Measurements from ENCODE around the gene KCNIP3. TPM values are rescaled to one million over a fixed set of nuclear protein-coding genes. Genes with fewer than 3 reads are reported as not detected.

KCNIP3 gene
- total and polyA plus RNA-seq, 4 donors = 0.26 to 1.1 (median 0.62) TPM

- peaks cover 0 to 3% (median 0%) of the 10 kb centered on the region in 4 donors for H3K4me1 ChIP-seq (ENCODE audit: control insufficient read depth in 4 of 4, insufficient read depth in 4 of 4, low read length in 3 of 4)
- H3K9ac ChIP-seq (ENCODE audit: low read depth in 1 of 2, low read length in 2 of 2) = no peak overlapping the region
- H3K27ac ChIP-seq (ENCODE audit: low read depth in 1 of 2, low read length in 2 of 2) = no peak overlapping the region
- no peaks in the 10 kb centered on the region for H3K9me3 ChIP-seq (ENCODE audit: control insufficient read depth in 4 of 4, low read length in 3 of 4)
- no peak for DNase-seq (ENCODE audit: low spot score)
- TF ChIP-seq REST (IDR thresholded peaks at IDR 0.05) = no peak
- TF ChIP-seq RXRA (IDR thresholded peaks at IDR 0.05) = no peak
- no peak for TF ChIP-seq NR2F2 (IDR thresholded peaks at IDR 0.05)
- TF ChIP-seq HNF4G (IDR thresholded peaks at IDR 0.05) = no peak
- TF ChIP-seq, protein P1, sequence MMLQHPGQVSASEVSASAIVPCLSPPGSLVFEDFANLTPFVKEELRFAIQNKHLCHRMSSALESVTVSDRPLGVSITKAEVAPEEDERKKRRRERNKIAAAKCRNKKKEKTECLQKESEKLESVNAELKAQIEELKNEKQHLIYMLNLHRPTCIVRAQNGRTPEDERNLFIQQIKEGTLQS (IDR thresholded peaks at IDR 0.05) = no peak
- TF ChIP-seq, protein P2, sequence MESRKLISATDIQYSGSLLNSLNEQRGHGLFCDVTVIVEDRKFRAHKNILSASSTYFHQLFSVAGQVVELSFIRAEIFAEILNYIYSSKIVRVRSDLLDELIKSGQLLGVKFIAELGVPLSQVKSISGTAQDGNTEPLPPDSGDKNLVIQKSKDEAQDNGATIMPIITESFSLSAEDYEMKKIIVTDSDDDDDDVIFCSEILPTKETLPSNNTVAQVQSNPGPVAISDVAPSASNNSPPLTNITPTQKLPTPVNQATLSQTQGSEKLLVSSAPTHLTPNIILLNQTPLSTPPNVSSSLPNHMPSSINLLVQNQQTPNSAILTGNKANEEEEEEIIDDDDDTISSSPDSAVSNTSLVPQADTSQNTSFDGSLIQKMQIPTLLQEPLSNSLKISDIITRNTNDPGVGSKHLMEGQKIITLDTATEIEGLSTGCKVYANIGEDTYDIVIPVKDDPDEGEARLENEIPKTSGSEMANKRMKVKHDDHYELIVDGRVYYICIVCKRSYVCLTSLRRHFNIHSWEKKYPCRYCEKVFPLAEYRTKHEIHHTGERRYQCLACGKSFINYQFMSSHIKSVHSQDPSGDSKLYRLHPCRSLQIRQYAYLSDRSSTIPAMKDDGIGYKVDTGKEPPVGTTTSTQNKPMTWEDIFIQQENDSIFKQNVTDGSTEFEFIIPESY (IDR thresholded peaks at IDR 0.05) = no peak
- no peak for TF ChIP-seq YY1 (IDR thresholded peaks at IDR 0.05)
- no peak for TF ChIP-seq TAF1 (conservative IDR thresholded peaks at IDR 0.05)
- no peak for TF ChIP-seq FOXA1 (IDR thresholded peaks at IDR 0.05)
- TF ChIP-seq EGR1 (IDR thresholded peaks at IDR 0.05; ENCODE audit: low read depth in 2 of 2) = no peak
- TF ChIP-seq HNF4A (conservative IDR thresholded peaks at IDR 0.05) = no peak
- TF ChIP-seq GABPA (IDR thresholded peaks at IDR 0.05 in 1 of 2, conservative IDR thresholded peaks at IDR 0.05 in 1 of 2) = no peak
- TF ChIP-seq, protein P3, sequence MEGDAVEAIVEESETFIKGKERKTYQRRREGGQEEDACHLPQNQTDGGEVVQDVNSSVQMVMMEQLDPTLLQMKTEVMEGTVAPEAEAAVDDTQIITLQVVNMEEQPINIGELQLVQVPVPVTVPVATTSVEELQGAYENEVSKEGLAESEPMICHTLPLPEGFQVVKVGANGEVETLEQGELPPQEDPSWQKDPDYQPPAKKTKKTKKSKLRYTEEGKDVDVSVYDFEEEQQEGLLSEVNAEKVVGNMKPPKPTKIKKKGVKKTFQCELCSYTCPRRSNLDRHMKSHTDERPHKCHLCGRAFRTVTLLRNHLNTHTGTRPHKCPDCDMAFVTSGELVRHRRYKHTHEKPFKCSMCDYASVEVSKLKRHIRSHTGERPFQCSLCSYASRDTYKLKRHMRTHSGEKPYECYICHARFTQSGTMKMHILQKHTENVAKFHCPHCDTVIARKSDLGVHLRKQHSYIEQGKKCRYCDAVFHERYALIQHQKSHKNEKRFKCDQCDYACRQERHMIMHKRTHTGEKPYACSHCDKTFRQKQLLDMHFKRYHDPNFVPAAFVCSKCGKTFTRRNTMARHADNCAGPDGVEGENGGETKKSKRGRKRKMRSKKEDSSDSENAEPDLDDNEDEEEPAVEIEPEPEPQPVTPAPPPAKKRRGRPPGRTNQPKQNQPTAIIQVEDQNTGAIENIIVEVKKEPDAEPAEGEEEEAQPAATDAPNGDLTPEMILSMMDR (IDR thresholded peaks at IDR 0.05; ENCODE audit: low read depth, low read length, missing input control) = no peak
- no peak for TF ChIP-seq RAD21 (IDR thresholded peaks at IDR 0.05)
- H3K27me3 ChIP-seq (ENCODE audit: control insufficient read depth in 4 of 4, insufficient read depth in 4 of 4, low read length in 3 of 4) = no peaks in the 10 kb centered on the region
- no peak overlapping the region for H3K4me3 ChIP-seq (ENCODE audit: low read depth in 1 of 3, low read length in 3 of 3)
- WGBS = 90% methylated on average over 9 of the region's 9 CpGs
- no peaks in the 10 kb centered on the region for H3K36me3 ChIP-seq (ENCODE audit: control insufficient read depth in 4 of 4, insufficient read depth in 3 of 4, low read depth in 1 of 4, low read length in 3 of 4)
Observed at GRCh38 chr2:95298486-95299111, 1.5 kb downstream of the KCNIP3 start.

DNA sequence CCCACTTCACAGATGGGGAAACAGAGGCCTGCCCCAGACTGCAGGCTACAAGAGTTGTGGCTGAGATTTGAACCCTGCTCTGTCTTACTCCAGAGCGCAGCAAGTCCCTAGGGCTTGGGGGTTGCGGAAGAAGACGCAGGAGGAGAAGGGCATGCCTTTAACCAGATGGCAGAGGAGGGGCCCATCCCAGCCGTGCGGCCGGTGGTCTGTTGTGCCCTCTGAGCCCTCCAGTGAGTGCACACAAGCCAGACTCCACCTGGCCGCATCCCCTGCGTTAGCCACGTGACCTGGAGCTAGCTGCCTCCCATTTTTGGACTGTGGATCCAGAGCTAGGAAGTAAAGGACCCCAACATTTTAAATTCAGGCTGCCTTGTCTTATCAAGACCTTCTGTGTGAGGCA, 2.8 kb downstream of the KCNIP3 start:
- WGBS = 92% methylated on average over 9 of the region's 9 CpGs
- Histone ChIP-seq H3K9ac (ENCODE audit: low read depth in 1 of 2, low read length in 2 of 2) (no peak overlapping the region), H3K36me3 (ENCODE audit: control insufficient read depth in 4 of 4, insufficient read depth in 3 of 4, low read depth in 1 of 4, low read length in 3 of 4) (no peaks in the 10 kb centered on the region), H3K27ac (ENCODE audit: low read depth in 1 of 2, low read length in 2 of 2) (no peak overlapping the region), H3K4me3 (ENCODE audit: low read depth in 1 of 3, low read length in 3 of 3) (no peak overlapping the region), H3K27me3 (ENCODE audit: control insufficient read depth in 4 of 4, insufficient read depth in 4 of 4, low read length in 3 of 4) (no peaks in the 10 kb centered on the region), H3K4me1 (ENCODE audit: control insufficient read depth in 4 of 4, insufficient read depth in 4 of 4, low read length in 3 of 4) (peaks cover 4 to 10% (median 7%) of the 10 kb centered on the region in 4 donors), H3K9me3 (ENCODE audit: control insufficient read depth in 4 of 4, low read length in 3 of 4) (no peaks in the 10 kb centered on the region)
- DNase-seq (ENCODE audit: low spot score) = no peak
- TF ChIP-seq EGR1 (IDR thresholded peaks at IDR 0.05; ENCODE audit: low read depth in 2 of 2) (no peak), SP1 (IDR thresholded peaks at IDR 0.05) (no peak), NR2F2 (IDR thresholded peaks at IDR 0.05) (no peak), FOXA2 (IDR thresholded peaks at IDR 0.05) (no peak), YY1 (IDR thresholded peaks at IDR 0.05) (no peak), GABPA (IDR thresholded peaks at IDR 0.05 in 1 of 2, conservative IDR thresholded peaks at IDR 0.05 in 1 of 2) (no peak)
- TF ChIP-seq, protein P1 (IDR thresholded peaks at IDR 0.05) = no peak
- TF ChIP-seq, protein P2 (IDR thresholded peaks at IDR 0.05) = no peak
- TF ChIP-seq, protein P3 (IDR thresholded peaks at IDR 0.05; ENCODE audit: low read depth, low read length, missing input control) = no peak

Data from liver (tissue), 9 donors.